ENCODE data around the gene GPR25.

DNA sequence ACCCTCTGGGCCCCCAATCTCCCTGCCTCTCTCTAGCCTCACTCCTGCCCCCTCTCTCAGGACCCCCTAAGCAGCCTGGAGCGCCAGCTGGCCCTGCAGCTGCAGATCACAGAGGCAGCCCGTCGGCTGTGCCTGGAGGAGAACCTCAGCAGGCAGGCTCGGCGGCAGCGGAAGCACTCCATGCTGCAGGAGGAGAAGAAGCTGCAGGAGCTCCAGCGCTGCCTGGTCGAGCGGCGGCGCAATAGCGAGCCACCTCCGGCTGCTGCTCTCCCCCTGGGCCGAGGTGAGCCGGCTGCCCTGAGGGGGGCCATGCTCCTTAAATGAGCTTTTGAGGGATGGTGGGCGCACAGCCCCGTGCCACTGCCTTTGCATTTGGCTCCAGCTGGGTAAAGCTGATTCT lies 28.1 kb downstream of the GPR25 start:
- TF ChIP-seq, protein P1, sequence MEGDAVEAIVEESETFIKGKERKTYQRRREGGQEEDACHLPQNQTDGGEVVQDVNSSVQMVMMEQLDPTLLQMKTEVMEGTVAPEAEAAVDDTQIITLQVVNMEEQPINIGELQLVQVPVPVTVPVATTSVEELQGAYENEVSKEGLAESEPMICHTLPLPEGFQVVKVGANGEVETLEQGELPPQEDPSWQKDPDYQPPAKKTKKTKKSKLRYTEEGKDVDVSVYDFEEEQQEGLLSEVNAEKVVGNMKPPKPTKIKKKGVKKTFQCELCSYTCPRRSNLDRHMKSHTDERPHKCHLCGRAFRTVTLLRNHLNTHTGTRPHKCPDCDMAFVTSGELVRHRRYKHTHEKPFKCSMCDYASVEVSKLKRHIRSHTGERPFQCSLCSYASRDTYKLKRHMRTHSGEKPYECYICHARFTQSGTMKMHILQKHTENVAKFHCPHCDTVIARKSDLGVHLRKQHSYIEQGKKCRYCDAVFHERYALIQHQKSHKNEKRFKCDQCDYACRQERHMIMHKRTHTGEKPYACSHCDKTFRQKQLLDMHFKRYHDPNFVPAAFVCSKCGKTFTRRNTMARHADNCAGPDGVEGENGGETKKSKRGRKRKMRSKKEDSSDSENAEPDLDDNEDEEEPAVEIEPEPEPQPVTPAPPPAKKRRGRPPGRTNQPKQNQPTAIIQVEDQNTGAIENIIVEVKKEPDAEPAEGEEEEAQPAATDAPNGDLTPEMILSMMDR (IDR thresholded peaks at IDR 0.05; ENCODE audit: insufficient read depth, low read length, poor library complexity, severe bottlenecking), result no peak
- TF ChIP-seq EZH2phosphoT487 (conservative IDR thresholded peaks at IDR 0.05; ENCODE audit: low read length), result no peak

Data from SU-DHL-6 (cell line).